Stimulated activated CD4-positive, alpha-beta T cell treated with anti-CD3 and anti-CD28 coated beads, Interleukin-15, amount 100 ng/mL, for 1 hour (primary cell): ENCODE measurements around the gene FBXO31.
A peak's percentile ranks its signal among the peaks of the same experiment; 100 is the strongest.

ENCODE experiments used
- DNase-seq, 2 donors: peaks; one replicate each; pipeline ENCODE4 v3.0.0-alpha.2; 2020; ENCODE audit warnings: low read depth in 1 of 2, low spot score in 1 of 2

The FBXO31 gene, protein sequence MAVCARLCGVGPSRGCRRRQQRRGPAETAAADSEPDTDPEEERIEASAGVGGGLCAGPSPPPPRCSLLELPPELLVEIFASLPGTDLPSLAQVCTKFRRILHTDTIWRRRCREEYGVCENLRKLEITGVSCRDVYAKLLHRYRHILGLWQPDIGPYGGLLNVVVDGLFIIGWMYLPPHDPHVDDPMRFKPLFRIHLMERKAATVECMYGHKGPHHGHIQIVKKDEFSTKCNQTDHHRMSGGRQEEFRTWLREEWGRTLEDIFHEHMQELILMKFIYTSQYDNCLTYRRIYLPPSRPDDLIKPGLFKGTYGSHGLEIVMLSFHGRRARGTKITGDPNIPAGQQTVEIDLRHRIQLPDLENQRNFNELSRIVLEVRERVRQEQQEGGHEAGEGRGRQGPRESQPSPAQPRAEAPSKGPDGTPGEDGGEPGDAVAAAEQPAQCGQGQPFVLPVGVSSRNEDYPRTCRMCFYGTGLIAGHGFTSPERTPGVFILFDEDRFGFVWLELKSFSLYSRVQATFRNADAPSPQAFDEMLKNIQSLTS

DNA sequence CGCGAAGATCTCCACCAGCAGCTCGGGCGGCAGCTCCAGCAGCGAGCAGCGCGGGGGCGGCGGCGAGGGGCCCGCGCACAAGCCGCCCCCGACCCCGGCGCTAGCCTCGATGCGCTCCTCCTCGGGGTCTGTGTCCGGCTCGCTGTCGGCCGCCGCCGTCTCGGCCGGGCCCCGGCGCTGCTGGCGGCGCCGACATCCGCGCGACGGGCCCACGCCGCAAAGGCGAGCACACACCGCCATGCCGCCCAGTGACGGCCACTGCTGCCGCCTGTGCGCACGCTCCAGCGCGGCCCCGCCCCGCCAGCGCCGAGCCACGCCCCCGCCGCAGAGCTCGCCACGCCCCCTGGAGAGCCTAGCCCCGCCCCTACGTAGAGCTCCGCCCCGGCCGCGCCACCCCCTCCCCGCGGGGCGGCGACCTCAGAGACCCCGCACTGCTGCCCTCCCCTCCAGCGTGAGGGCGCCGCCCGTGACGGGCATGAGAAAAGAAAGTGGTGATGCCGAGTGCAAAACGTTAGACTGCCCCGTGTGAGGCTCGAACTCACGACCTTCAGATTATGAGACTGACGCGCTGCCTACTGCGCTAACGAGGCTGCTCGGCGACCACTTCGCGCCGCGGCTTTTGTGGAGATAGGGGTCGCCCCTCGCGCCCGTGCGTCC is at the start of gene FBXO31:
Gene FBXO31, minus strand, starts transcription at position 272 of the 657 bp plus-strand sequence. Its CDS starts 32 bp downstream, at position 240.
- peak; percentile 89 to 92 for DNase-seq

DNA sequence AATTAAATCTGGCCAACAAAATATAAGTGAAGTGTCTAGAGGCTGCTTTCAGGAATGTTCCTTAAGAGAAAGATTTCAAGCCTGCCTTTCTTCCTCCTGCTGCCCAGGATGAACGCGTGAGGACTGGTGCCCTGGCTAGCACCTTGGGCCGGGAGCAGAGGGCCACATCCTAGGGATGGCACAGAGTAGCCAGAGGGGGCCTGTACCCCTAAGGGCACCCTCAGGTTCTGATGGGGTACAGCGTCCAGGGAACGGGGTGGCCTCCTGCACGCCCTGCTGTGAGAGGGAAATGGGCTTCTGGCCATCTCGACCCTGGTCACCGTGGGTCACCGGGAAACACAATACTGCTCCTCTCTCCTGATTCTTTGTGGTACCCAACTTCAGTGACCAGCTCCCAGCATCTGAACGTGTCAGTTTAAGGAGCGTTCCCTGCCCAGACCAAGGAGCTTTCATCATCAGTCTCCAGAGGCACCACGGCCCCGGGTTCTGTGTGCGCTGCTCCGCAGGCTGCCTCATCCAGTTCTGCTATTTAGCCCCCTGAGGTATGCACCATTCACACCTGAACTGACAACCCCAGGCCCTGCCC is 48.8 kb upstream of the FBXO31 start:
- no peak for DNase-seq

DNA sequence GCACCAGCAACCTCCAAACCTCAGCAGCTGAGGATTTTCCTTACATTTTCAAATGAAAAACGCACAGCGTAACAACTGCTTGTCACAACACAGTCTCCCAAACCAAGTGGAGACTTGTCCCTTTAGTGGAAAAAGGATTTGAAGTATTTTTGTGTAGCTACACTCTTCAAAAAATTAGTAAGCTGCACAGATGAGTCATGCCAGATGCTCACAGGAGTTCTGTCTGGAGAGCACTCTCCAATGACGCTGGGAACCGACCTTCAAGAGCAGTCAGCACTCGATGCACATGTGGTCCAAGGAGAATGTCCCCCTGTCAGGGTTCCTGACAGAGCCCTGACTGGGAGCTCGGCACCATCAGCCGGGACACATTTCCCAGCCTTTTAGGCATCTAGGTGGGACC is 48.4 kb upstream of the FBXO31 start:
- no peak for DNase-seq

DNA sequence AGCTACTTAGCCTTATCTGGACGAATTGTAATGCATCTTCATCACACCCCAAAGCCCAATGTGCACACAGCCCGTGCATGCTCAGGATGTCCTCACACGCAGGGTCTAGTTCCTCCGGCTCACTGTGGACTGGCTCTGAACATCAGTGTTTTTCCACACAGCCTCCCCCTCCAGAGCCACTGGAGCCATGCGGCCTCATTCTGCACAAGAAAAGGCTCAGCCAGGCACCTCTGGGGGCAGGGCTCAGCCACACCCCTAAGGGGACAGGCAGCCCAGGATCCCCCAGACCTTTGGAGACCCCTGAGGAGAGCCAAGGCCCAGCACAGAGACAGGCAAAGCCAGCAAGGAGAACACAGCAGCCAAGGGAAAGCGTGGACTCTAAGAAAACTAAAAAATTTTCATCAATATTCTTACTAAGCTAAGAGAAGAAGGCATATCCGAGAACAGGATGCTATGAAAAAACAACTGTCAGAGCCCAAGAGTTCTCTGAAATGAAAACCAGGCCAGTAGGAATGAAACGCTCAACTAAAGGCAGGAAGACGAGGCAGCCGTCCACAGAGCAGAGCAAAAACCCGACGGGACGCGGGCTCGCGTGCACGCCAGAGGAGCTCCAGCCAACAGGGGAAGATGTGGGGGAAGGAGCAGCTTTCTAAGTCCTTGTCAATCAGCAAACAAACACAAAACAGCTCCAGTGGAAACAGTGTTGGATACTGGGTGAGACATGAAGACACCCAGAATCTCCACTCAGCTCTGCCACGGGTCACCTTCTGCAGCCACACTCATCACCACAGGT is 43.0 kb upstream of the FBXO31 start:
- no peak for DNase-seq

DNA sequence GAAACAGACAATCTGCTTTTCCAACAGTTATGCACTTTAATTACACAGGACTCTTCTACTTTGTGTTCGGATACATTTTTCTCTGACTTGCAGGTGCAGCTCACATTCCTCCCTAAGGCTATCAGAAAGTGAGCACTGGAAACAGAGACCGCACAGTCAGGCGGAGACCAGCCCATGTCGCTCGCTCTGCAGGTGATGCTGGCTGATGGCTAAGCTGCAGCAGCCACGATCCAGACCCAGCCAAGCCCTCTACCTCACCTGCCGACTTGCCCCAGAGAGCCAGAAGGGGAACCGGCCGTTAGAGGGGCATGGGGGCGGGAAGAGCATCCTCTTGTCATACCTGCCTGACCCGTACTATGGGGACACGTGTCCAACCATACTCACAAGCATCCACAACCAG is 42.4 kb upstream of the FBXO31 start:
- no peak for DNase-seq

DNA sequence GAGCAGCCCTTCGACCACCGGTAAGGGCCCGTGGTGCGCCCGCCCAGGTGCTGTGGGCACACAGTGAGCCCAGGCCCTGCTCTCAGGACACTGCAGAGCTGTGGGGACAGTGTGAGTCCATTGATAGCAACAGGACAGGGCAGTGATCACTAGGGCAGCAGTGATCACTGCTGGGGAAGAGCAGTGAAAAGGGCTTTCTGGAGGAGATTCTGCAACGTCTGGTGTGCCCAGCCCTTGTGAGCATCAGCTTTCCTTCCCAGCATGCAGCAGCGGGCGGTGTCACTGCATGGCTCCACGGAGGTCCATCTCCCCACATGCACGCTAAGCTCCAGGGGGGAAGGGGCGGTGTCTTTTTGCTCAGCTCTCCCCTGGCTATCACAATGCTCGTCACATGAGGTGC is 40.7 kb upstream of the FBXO31 start:
- no peak for DNase-seq

DNA sequence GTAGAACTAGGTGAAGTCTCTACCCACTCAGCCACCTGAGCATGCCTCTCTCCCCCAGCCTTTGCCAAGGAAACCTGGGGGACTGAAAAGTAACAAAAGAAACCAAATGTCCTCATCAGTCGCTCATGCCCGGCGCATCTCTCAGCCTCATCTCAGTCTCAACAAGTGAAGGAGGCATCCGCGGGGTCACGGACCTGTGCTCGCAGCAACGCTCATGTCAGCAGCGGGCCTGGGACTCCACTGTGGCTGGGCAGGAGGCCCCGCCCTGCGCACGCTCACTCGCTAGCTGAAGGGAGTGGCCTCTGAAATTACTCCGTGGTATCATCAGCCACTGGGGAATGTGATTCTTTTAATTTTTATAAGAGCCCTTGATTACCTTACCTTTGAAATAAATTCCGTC is 39.9 kb upstream of the FBXO31 start:
- DNase-seq = no peak

DNA sequence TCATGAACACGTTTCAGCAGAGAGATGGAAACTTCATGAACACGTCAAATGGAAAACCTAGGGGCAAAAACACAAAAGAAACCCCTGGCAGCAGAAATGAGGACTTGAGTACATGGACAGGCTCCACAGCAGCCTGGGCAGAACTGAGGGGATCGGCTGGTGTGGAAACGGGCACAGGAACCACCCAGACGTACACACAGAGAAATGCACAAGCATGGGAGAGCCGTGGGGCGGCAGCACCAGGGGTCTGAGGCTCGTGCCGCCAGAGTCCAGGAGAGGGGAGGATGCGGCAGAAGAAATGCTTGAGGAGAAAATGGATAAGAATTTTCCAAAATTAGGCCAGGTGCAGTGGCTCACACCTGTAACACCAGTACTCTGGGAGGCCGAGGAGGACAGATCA is 38.5 kb upstream of the FBXO31 start:
- no peak for DNase-seq

DNA sequence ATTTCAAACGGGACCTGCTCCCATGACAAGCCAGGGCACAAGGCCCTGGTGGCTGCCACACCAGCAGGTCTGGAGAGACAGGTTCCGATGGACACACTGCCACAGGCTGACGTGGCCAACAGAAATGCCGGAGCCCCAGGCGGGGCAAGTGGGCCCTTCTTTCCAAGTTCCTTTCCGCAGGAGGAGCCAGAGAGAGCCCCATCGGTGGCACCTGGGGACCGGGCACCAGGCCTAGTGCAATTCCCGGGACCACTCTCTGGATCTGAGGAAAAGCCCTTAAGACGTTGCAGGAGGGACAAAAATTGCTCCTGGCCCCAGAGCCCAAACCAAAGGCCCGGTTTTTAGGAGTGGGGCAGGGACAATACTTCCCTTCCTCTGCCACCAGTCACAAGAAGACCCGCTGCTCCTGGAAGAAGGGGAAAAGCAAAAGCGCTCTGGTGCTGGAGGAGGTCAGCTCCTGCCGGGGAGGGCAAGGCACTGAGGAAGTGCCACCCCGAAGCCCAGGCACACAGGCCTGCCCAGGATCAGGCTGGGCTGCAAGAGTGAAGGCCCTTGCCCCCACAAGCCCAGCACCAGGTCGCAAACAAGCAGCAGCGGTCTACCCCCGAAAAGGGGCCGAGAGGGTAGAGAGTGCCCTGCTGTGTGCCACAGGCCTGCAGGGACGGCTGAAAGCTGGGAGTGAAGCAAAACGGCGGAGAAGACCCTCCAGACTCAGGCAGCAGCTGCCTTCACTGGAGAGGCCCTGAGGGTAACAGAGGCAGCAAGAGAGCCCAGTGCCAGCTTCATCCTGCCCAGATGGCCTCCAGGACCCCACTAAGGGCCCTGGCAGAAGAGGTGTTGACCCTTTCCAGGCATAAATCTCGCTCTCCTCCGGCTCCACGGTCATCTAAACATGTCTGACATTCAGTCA is 37.7 kb upstream of the FBXO31 start:
- DNase-seq = no peak

DNA sequence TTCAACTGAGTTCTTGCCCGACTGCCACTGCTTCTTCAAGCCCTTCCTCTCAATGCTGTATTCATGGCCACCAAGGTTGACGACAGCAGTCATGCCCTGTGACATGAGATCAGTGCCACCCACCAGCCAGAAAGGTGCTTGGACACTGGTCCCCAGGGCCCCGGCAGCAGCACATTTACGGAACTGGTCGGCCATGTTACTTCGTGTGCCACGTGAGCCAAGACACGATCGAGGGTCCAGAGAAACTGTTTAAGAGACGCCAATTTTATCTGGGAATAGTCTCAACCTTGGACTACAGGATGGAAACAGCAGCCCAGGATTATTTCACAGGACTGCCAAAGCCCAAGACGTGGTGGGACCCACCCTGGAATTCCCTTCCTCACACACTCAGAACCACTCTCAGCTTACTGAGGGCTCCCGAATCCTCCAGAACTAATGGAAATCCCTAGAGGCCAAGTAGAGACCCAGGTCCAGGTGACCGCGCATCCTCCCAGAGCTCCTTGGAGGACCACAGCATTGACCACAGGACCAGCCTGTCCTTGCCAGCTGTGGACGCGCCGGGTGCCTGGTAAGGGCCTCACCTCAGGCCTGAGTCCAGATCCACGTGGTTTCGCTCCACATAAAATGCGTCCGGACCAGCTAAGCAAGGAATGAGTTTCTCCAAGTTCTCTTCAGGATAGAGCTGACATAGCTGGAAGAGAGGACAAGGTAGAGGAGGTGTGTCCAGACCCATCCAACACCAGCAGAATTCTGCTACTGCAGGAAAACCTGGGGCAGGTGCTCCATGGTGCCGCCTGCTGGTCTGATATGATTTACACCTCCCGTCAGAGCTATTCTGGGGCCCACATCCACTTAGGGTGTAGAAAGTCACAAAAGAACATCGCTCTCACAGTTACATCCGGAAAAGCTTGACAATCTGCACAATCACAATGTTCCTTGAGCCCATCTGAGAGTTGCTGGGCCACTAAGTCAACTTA is 36.7 kb upstream of the FBXO31 start:
- no peak for DNase-seq

DNA sequence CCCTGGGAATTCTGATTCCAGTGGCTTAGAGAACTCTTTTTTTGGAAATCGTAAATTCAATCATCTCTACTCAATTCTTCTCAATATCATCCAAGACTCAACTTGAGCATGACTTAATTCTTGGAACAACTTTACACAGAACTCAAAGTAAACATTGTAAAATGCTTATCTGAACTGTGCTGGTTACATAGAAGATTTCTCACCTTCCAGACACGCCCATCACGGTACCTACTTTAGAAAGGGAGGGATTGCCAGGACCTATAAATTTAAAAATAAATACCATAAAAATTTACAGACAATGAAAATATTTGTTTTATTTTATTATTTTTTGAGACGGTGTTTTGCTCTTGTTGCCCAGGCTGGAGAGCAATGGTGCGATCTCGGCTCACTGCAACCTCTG is 35.1 kb upstream of the FBXO31 start:
- DNase-seq = no peak

DNA sequence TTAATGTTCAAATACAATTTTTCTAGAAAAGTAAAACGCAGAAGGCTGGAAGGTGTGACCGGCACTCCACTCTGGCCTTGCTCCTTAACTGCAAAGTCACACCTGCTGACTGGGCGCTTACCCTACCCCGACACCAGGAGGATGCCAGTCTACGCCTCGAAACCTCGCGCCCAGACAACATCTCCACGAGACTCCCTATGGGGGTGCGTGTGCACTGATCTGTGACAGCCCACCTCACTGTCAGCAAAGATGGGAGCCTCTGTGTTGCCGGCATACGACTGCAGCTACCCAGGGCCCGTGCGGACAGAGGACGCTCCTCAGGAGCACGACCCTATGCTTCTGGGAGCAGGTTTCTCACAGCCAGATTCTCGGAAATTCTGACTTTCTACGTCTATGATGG is 34.6 kb upstream of the FBXO31 start:
- no peak for DNase-seq

DNA sequence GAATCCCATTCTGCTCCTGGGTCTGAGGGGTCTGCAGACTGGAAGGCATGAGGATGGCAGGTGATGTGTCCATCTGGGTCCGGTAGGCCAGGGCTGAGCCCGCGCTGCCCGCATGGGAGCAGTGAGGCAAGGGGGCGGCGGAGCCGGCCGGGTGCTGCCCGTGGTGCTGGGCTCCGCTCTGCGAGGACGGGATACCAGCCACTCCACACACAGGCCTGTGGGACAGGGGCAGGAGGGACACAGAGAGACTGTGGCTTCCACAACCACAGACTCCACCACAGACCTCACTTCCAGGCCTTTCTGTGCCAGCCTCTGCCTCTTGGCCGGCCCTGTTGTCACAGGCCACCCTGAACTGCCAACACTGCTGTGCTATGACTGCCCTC is 33.9 kb upstream of the FBXO31 start:
- DNase-seq = no peak

DNA sequence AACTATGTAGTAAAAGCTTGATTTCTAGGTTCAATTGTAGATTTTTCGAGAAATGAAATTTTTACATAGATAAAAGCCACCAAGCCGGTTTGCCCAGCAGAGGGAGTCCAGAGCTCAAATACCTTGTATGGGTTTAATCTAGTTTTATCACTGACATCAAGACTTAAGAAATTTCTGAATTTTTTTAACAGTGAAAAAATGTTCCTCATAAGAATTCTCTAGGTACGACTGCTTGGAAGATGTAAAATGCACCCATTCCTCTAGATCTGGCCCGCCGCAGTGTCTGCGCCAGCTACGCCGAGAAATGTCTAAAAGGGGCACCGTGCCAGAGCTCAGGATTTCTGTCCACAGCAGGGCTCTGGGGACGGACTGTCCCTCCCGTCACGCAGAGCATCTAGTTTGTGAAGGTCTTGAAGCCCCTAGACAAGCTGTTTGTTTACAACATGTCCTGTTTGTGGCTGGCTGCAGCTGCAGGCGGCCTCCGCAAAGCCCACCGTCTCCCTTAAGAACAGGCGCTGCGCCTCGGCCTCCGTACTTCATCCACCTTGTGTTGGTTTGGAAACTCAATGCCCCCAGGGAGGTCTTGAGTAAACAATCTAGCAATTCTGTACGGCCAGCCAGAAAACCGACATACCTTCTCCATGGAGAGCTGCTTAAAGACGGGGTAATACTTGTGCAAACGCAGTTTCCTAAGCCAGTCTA is 33.4 kb upstream of the FBXO31 start:
- no peak for DNase-seq

DNA sequence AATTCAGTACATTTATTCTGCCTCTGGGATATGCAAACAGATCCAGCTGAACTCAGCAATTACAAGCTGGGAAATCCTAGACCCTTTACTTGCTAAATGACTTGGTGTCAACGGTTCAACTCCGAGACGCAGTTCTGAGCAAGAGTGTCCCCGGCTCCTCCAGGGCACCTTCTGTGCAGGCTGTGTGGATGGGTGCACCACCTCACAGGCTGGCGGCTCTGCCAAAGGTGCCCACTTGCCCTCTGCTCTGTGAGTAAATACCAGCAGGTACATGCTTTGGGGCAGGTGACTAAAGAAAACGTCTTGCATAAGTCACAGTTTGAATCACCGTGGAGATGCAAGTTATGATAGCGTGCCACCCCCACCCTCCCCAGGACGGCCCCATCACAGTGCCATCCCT is 31.9 kb upstream of the FBXO31 start:
- no peak for DNase-seq

DNA sequence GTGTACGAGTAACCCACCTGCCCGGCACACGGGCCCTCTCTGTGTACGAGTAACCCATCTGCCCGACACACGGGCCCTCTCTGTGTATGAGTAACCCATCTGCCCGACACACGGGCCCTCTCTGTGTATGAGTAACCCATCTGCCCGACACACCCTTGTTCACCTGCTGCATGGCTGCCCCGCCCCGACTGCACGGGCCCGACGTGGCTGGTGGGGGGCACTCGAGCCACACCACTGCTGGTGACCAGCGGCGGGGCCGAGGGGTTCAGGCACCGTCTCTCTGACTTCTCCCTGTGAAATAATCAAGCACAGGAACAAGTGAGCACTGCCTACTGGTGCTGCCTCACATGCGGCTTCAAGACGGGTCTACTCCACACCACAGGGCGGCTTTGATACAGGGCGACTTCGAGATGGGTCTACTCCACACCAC is 30.7 kb upstream of the FBXO31 start:
- no peak for DNase-seq

DNA sequence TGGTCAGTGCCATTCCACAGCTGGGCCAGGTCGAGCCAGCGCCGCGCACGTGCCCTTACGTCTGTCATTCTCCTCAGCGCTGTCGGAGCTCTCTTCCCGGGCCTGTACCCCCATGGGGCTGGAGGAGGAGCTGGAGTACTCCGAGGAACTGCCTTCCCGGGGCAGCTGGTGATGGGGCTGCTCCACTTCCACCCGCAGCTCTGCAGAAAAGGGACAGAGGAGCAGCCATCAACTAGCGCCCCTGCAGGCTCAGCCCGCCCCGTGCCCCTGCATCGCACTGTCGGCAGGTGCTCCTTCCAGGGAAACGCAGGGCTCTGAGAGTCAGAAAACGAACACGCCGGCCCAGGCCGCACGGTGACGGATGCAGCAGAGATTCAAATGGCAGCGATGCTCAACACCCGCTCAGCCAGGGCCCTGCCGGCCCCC is 29.4 kb upstream of the FBXO31 start:
- no peak for DNase-seq

DNA sequence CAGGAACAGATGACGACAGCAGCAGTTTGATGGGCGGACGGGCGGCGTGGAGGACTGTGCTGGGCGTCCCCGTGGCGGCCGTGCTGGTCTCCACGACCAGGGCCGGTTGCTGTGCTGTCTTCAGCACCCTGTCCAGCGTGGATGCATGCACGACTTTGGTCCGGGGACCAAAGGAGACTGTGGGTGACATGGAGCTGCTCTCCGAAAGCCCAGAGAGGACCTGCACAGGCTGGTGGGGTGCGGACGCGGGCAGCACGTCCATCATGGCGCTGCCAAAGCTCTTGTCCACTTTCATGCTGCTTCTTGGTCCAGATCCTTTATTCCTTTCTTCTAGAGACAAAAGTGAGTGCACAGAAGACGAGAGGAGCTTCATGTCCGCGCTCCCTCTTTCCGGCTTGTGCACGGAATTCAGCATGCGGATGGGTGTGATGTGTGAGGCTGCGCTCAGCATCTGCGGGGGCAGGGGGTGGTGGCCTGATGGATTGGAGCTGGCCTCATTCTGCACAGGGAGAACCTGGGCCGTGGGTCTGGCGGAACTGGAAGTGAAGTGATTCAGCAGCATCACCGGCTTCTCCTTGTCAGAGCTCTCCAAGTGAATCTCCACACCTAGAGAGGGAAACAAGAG is 28.9 kb upstream of the FBXO31 start:
- no peak for DNase-seq
